Stimulated activated CD8-positive, alpha-beta memory T cell treated with anti-CD3 and anti-CD28 coated beads, Interleukin-7, amount 100 ng/mL, for 24 hours (primary cell): ENCODE measurements around the gene LRRC28.

ENCODE experiments used
- DNase-seq: peaks from one replicate; pipeline ENCODE4 v3.0.0-alpha.2; 2020; ENCODE audit warnings: low read depth

LRRC28 gene

DNA sequence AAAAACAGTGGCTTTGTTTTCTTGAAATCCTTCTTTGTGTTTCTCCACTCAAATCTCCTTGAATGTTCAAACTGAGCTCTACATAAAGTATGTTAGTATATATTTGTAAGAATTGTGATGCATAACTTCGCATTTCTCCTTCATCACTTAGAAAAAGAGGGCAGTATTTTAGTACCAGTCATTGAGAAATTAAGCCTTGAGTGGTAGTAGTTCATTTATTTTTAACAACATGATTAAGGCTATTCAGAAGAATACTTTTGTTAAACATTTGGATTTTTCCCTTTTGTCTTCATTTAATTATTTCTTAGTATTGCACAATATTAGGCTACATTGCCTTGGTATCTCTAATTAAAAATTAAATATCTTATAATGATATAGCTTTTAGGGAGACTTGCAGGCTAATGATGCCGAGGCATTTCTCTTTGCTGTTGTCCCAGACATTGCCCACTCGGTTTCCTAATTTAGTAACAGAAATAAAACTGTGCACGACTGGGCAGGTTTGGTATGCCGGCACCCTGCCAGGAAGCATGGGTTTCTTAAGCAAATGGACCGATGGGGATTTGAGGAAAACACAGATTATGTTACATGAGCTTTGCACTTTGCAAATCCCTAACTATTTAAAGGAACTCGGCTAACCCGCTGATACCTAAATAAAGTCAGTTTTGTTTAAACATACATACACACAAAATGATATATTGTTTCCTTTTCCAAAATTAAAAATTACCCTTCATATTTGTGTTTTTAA lies 54.7 kb downstream of the LRRC28 start:
- DNase-seq, result no peak

DNA sequence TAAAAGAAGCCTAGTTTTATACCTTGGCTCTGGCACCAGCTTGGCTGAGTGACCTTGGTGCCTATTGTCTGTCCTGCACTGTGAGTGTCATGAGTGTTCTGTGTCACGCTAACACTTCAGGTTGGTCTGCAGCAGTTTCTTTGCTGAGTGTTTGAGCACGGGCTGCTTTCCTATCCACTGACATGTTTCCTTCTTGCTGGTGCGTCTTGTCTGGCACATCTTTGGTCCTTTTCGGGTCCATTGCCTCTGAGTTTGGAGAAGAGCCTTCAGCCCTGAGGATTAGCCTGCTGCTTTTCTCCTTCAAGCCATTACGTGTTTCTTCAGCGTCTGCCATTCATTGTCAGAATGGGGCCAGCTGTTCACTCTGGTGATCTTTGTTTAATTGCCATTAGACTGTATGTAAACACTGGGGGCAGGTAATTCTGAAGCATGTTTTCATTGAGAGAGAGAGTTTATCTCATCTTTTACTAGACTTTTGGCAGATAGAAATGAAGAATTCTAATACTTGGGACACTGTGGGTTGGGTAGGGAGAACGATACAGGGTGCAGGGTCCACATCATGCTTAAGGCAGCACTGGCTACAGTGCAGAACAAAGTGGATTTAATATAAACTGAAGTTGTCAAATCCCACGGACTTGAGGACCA lies 55.5 kb downstream of the LRRC28 start:
- DNase-seq, result no peak

DNA sequence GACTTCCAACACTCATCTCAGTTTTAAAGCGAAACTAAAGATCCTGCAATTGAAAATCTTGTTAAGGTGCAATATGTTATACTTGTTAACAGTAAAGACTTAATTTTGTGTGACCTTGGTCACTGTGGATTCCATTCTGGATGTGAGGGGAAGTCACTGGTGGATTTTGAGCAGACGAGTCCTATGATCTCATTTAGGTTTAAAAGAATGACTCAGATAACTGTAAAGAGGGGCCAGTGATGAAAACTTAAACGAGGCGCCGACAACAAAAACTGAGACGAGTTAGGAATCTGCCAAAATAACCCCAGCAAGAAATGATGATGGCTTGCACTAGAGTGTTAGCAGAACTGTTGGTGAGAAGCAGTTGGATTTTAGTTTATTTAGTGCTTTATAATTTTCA lies 56.5 kb downstream of the LRRC28 start:
- DNase-seq, result no peak

DNA sequence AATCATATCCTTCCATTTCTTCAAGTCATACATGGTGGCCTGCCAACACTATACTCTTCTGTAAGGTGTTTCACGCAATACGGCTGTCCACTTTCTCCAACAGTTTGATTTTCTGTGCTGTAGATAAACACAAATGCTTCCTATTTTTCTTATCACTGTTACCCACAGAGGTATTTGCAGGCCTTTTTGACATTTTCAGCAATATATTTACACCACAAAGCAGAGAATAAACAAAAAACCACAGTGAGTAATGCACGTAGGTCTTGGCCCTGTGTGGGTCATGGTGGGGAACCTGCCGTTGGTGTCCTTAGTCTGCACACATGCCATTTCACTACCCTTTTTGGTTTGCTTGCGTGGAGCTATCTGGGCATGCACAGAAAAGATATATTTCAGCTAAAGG lies 59.5 kb downstream of the LRRC28 start:
- no peak for DNase-seq

DNA sequence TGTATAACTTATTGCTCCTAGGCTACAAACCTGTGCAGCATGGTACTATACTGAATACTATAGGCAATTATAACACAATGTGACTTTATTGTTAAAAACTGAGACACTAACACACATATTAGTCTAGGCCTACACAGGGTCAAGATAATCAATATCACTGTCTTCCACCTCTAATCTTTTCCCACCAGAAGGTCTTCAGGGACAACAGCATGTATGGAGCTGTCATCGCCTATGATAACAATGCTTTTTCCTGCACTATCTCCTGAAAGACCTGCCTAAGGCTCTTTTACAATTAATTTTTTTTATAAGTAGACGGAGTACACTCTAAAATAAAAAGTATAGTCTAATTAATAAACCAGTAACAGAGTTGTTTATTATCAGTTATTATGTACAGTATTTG lies 60.9 kb downstream of the LRRC28 start:
- no peak for DNase-seq

DNA sequence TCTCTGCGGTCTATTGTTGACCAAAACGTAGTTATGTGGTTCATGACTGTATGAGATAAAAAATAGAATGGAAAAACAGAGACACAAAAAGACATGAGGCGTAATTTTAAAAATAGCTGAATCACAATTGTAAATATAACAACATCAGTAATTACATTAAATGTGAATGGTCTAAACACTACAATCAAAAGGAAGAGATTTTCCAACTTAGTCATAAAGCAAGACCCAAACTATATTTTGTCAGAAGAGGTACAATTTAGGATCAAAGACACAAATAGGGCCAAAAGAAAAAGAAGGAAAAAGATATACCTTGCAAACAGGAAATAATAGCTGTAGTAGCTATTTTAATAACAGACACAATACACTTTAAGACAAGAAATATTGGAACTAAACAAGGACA lies 61.5 kb downstream of the LRRC28 start:
- DNase-seq, result no peak

DNA sequence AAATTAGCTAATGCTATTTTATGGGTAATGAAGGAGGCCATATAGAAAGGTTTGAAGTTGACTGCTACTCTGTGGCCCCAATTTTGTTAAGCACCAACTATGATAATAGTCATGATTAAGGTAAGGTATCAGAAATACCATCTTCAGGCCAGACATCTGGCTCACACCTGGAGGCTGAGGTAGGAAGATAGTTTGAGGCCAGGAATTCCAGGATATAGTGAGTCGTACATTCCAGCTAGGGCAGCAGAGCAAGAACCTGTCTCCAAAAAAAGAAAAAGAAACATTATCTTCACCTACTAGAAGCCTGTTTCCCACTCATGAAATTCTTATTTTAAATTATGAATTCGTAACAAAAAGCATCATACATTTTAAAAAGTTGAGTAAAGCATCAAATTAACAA lies 64.4 kb downstream of the LRRC28 start:
- DNase-seq, result no peak

DNA sequence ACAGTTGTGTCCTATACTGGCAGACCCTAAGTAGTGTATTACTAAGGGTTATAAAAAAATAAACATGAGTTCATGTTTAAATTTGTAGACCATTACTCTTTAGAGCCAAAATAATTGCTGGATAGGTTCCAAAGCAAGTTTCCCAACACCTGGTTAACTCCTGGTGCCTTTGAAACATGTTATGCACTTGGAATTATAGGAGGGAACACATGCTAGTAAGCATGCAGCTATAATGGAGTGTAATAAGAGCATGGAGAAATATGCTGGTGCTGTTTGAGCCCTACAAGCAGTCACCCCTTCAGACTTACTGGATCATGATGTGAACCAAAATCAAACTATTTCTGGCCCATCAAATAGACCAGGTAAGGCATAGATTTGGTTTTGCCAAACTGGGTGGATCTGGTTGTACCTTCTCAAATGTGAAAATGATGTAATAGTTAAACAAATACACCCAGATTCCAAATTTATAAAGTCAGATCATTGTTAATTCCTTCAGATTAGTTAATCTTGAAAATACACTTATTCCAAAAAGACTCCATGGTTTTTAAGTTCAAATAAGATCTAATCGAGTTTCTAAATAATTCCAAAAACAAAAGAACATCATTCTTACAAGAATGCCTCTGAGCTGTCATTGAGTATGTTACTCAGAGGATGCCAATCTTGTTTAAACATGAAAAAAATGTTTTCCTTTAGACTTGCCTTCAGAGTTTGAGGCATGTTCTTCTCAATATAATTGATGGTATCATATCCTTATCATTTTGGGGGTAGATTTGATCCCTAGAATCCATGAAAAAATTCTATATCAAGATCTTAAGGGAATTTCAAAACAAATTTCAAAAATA lies 69.3 kb downstream of the LRRC28 start:
- DNase-seq, result no peak

DNA sequence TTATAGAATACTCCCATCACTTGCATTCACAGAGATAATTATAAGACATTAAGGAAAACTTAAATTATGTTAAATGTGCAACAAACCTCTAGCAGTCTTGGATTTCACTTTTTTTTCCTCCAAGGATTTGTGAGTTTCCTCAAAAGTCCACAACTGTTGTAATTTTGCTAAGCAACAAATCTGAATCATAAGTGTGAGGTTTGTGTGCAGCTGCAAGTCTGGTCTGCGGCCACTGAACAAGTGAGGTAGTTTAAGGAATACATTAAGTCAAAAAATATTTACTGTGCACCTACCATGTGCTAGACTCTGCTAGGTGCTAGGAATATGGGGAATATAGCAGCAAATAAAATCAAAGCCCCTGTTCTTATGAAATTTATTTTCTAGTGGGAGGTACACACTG lies 70.2 kb downstream of the LRRC28 start:
- DNase-seq, result no peak

DNA sequence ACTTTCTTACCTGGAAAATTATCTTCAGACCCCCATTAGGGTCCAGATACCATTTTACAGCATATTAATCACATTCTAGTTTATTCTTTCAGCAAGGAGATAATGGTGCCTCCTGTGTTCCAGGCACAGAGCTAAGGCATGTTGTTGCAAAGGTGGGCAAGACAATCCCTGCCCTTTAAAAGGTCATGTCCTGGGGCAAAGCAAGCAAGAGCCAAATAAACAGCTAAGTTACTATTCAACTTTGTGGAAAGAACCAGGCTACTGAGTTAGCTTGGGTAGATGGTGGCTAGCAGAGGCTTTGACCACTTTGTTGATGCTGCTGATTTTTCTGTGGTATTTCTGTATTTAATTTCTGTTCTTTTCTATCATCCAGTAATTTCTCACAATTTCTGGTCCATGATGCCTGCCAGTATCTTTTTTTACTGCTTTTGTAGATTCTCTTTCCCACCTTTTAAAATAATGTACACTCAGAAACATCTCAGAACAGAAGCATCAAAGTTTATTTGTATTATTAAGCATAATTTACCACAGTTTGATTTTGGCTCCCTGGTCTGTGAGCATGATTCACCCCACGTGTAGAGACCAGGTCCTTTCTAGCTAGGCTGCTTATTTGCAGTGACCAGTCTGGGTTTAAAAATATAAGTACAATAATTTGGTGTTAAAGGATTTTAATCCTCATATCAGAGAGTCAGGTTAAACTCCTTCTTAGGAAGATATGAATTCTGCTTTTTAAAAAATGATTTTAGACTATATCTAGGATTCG lies 71.5 kb downstream of the LRRC28 start:
- DNase-seq, result no peak

DNA sequence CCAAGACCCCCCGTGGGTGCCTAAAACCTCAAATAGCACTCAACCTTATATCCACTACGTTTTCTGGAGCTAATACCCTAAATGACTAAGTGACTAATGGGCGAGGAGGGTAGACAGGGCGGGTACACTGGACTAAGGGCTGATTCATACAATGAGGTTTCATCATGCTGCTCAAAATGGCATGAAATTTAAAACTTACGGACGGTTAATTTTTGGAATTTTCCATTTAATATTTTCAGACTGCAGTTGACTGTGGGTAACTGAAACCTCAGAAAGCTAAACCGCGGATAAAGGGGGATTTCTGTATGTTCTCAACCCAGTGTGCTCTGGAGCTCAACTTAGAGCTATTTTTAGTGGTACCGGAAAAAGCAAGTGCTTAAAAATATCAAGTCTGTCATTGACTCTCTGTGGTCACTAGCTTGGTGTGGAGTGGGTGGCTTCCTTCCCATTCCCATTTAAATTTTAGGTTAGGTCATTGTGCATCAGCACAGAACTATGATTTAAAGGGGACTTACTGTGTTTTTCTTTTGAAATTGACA lies 72.9 kb downstream of the LRRC28 start:
- no peak for DNase-seq

DNA sequence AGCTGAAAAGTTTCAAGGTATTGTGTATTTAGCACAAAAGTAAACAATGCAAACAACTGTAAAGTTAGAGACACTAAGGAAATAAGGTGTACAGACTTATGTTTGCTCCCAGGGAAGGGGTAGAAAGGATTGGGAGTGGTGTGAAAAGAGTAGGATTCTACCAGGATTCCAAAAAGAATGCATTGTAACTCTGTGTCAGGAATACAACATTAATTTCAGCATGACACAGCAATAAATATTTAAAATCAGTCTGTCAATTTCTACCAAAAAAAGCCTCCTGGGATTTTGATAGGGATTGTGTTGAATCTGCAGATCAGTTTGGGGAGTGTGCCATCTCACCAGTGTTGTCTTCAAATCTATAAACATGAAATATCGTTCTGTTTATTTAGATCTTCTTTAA lies 73.4 kb downstream of the LRRC28 start:
- DNase-seq, result no peak

DNA sequence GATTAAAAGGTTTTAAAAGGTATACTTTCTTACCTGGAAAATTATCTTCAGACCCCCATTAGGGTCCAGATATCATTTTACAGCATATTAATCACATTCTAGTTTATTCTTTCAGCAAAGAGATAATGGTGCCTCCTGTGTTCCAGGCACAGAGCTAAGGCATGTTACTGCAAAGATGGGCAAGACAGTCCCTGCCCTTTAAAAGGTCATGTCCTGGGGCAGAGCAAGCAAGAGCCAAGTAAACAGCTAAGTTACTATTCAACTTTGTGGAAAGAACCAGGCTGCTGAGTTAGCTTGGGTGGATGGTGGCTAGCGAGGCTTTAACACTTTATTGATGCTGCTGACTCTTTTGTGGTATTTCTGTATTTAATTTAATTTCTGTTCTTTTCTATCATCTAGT lies 75.0 kb downstream of the LRRC28 start:
- no peak for DNase-seq

DNA sequence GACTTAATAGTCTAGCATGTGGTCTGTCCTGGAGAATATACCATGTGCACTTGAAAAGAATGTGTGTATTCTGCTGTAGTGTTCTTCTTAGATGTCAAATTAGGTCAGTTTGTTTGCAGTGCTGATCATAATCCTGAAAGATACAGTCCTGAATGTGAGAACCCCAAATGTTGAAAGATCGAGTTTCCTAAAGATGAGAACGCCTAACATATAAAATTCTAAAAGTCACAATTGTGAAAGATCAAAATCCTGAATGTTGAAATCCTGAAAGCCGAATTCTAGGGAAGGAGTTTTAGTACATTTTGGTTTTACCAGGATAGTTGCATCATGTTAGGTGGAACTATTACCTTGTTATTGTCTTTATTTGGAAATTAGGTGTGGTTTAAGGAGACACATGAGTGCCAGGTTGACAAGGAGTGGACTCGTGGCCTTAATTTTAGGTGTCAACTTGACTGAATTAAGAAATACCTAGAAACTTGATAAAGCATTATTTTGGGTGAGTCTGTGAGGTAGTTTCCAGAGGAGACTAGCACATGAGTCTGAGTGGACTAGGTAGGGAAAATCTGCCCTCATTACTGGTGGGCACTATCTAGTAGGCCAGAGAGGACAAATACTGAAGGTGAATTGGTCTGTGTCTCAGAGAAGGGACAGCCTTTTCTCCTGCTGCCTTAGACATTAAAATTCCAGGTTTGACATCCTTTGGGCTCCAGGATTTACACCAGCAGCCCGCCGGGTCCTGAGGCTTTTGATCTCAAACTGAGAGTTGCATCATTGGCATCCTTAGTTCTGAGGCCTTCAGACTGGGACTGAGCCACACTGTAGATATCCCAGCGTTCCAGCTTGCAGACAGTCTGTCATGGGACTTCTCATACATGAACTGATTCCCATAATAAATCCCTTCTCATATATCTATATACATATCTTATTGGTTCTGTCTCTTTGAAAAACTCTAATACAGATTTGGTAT lies 77.1 kb downstream of the LRRC28 start:
- DNase-seq, result no peak

DNA sequence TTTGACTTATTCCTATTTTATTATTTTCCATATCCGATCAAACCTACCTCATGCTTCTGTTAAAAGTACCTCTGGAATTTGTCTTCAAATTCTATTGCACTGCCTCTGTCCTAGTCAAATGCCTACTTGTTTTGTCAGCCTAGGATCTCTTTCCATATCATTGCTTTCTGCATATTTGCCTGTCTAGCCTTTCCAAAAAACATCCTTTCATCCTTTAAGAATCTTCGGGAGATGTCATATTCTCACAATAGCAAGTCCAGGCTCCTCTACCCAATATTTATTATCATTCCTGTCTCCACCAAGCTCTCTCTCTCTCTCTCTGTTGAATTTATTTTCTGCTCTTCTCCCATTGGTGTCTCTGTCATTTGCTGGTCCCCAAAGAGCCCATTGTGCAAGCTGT lies 80.1 kb downstream of the LRRC28 start:
- DNase-seq, result no peak

DNA sequence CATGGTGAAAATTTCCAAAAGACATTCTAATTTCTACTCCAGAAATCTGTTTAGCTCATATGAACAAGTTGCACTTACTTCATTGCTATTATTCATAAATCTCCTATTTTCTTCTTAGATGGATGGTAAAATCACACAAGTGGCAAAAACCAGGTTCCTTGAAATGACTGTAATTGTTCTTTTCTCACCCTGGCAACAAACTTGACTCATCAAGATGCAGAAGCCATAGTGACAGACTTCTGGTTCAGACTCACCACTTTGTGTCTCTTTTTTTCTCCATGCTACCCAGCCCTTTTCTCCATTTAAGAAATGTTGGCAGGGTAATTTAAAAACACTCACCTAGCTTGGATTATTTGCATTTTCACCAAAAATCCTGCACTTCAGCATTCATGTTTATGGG lies 82.1 kb downstream of the LRRC28 start:
- no peak for DNase-seq

DNA sequence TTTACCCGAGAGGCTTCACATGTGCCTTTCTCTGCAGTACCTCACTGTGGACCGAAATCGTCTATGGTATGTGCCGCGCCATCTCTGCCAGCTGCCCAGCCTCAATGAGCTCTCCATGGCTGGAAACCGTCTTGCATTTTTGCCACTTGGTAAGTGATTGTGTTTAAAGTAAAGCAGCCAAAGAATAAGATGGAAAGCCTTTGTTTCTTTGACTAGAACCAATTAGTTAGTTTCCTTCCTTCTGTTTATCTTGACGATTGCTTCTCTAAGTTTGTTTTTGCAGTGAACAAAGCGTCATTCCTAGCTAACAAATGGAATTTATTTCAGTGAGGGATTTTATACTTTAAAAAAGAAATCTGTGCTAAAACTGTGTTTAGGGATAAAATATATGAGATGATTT lies 82.7 kb downstream of the LRRC28 start:
- DNase-seq, result no peak

DNA sequence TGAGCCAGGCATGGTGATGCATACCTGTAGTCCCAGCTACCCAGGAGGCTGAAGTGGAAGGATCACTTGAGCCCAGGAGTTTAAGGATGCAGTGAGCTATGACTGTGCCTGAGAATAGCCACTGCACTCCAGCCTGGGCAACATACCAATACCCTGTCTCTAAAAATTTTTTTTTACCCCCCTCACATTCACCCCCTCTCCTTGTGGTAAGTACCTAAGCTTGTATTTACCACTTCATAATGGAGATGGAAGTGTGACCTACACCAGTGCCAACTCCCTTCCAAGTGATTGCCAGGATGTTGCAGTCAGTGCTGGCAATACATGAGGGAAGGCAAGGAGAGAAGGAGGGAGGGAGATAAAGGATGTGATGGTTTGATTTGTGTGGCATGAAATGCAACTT lies 84.2 kb downstream of the LRRC28 start:
- DNase-seq, result no peak

DNA sequence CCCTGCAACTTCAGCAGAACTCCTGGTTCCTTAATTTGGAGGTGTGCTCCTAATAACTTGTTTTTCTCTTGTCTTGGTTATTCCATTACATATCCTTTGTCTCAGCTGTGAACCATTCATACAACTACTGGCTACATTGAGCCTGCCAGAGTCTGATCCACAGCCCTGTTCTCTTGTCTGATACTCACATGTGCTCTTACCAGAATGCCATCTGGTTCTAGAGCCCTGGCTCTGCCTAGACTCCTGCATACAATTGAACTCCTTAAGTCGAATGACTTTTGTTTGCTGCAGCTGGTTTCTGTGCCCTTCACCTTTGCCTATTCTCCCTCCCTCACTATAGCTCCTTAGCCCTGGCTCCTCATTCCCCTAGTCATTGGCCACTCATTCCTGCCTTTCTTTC lies 85.5 kb downstream of the LRRC28 start:
- no peak for DNase-seq

DNA sequence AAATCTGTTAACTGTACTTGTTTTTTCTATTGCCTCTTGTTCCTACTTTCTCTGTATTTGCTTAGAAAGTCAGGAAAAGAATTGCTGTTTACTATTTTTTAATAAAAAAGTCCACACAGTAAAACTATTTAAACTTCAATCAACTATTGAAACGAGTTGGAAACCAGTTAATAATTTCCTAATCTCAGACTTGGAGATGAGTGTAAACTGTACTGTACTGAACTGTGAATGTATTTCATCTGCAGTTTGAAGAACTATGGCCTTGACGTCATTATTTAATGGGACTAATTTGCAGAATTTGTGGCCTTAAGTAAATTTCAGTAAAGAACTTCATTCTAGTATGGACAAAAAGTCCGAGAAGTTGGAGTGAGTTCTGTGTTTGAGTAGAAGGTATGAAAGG lies 89.1 kb downstream of the LRRC28 start:
- no peak for DNase-seq

DNA sequence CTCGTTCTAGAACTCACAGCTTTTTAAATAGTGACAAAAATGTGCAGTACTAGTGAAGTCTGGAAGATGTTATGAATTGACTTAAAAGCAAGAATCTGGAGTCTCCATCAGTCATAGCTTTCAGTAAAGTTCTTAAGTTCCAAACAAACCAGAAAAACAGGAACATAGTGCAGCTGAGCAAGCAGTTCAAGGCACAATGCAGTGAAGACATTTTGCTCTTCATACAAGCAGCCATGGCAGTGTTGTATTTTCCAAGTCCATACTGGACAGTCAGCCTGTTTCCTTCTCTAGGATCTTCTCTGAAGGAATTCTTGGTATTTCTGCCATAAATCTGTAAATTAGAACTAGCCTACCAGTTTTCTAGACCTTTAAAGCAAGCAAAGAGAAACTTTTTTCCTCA lies 90.5 kb downstream of the LRRC28 start:
- no peak for DNase-seq
